HTR-8/SVneo (cell line): ENCODE results near the gene UGT2B17.
"Not testable (repeated sequence)": the region's sequence is repeated elsewhere in the genome, so short reads cannot be mapped to it uniquely, and the experiment has no call there.

Experiments used
- DNase-seq: peaks from one replicate; pipeline ENCODE4 v3.0.0; 2011; ENCODE audit warnings: low spot score, mixed read lengths; ENCODE audit not compliant: insufficient read length
- FAIRE-seq: peaks from 2 replicates; lab custom pipeline; 2011; peaks lifted over from hg19 to GRCh38; lab: Jason Lieb, UNC

Gene UGT2B17

DNA sequence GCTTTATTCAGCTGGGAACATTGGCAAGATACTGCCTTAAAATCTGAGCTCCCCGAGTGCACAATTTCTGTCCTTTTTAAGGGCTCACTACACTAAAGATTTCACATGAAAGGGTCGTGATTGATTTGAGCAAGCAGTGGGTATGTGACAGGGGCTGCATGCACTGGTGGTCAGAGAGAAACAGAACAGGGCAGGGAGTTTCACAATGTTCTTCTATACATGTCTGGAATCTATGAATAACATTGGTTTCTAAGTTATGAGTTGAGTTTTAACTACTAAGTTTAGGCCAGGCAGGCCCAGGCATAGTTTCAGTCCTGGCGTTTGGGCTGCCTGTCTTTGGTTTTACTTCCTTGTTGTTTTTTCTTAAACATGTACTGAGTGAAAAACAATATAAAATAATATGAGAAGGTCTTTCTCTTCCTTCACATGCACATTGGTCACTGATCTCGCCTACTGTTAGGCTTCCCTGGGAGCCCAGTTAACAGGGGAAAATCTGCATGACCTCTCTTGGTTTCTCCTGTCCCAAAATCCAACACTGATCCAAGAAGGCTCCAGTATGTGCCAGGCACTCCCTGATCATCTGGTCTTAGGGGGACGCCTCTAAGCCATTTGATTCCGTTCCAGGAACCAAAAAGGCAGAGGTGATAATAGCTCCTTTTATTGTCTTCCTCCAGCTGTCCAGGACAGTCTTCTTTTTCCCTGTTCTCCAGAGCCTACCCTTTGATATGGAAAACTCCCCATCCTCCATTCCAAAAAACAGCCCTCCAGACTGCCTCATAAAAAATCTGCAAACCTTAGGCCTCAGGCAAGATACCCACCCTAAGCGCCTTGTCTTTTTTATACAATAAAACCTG is at the start of gene UGT2B17:
Gene UGT2B17 (minus strand): TSS at position 51 of the 854 bp plus-strand sequence. CDS start 7,838 bp downstream, outside the sequence.
- DNase-seq (no peak), FAIRE-seq (no peak)

DNA sequence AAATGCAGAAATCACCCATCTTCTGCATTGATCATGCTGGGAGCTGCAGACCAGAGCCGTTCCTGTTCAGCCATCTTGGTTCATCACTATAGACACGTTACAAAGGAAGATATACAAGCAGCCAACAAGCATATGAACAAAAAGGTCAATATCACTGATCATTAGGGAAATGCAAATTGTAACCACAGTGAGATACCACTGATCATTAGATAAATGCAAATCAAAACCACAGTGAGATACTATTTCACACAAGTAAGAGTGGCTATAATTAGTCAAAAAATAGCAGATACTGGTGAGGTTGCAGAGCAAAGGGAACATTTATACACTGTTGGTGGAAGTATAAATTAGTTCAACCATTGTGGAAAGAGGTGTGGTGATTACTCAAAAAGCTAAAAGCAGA is 46.6 kb upstream of the UGT2B17 start:
- not testable (repeated sequence) for DNase-seq, FAIRE-seq

DNA sequence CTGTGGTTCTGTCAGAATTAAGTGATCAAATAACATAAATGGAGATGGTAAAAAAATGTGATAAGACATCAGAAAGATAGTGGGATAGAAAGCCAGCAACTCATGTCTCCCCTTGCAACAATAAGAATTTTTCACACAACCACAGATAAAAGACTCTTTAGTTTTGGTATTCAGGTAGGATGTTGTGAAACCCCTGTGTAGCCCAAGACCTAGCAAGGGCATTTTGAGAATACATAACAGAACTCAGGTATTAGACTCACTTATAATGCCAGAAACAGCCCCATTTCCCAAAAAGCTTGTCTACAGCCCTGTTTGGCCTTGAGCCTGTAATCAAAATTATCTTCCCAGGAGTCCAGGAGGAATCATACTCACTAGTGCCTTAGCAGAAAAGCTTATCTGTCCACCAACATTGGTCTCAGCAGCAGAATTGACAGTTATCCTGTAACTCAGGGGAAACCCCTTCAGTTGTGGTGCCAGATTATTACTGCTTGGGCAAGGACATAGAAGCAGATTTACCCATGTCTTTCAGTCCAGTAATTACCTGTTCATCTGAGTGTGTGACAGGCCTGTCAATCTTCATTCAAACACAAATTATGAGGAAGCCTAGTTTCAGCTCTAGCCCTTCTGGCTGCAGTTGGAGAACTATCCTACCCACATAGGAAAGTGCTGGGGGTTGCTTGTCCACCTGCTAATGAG is 41.0 kb upstream of the UGT2B17 start:
- DNase-seq: no peak
- no peak for FAIRE-seq

DNA sequence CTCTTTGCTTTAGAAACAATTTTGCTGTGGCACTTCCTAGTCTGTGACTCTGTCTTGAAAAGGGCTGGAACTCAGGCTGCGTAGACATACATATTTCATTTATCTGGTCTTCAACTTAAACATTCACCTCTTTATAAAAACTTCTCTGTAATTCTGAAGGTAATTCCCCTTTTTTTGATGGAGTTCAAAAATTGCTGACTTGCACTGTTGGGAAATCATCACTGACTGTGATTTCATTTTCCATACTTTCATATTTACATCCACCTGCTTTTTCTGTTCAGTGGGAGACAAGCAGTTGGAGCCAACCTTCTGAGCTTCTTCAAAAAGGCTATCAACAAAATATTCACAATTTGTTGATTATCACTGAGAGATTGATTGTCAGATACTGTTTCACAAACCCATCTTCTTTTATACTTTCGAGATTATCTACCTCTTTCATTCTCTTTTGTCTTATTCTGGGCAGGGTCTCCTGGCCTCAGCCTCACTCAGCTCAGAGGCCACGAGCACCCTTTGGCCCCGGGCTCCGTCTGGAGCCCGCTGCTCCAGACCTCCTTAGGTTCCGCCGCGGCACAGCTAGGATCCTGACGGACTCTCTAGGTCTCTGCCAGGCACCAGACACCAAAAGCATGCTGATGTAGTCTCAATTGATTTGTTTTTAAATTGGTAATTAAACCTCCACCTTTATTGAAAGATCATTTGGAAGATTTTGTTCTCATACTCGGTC is 39.7 kb upstream of the UGT2B17 start:
- FAIRE-seq (no peak), DNase-seq (no peak)

DNA sequence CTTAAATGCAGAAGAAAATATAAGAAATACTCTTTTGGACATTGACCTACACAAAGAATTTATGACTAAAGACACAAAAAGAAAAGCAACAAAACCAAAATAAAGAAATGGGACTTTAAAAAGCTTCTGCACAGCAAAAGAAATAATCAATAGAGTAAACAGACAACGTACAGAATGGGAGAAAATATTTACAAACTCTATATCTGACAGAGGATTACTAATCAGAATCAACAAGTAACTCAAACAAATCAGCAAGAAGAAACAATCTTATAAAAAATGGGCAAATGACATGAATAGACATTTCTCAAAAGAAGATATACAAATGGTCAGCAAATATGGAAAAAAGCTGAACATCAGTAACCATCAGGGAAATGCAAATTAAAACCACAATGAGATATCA is 37.6 kb upstream of the UGT2B17 start:
- no peak for DNase-seq
- no peak for FAIRE-seq

DNA sequence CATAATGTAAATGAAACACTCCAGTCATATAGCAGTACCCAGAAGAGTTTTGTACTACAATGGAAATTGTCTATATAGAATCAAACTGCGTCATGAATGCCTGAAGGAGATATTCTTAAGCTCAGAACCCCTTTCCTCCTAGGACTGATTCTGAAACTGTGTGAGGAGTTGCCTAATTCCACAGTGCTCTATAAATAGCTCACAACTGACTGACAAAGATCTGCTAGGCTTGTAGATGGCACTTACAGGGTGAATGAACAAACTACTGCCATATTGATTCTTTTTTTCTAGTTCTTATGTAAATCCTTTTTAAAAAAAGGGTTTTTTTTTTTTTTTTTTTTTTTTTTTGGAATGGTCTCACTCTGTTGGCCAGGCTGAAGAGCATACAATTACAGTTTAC is 30.1 kb upstream of the UGT2B17 start:
- FAIRE-seq (no peak), DNase-seq (no peak)

DNA sequence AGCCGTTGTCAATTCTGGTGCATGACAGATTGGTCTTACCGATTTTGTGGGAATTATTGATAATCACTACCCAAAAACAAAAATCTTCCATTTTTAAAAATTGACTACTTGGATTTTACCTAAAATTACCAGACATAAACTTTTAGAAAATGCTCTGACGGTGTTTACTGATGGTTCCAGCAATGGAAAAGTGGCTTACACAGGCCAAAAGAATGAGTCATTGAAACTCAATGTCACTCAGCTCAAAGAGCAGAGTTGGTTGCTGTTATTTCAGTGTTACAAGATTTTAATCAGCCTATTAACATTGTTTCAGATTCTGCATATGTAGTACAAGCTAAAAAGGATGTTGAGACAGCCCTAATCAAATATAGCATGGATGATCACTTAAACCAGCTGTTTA is 23.0 kb upstream of the UGT2B17 start:
- no peak for FAIRE-seq

DNA sequence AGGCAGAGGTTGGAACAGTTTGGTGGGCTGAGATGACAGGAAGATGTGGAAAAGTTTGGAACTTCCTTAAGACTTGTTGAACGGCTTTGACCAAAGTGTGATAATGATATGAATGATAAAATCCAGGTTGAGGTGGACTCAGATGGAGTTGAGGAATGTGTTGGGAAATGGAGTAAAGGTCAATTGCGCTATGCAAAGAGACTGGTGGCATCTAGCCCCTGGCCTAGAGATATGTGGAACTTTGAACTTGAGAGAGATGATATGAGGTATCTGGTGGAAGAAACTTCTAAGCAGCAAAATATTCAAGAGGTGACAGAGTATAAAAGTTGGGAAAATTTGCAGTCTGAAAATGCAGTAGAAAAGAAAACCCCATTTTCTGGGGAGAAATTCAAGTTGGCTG is 21.4 kb upstream of the UGT2B17 start:
- no peak for DNase-seq
- no peak for FAIRE-seq

More for the DNA sequence above, 23.0 kb upstream of the UGT2B17 start:
- no peak for DNase-seq

DNA sequence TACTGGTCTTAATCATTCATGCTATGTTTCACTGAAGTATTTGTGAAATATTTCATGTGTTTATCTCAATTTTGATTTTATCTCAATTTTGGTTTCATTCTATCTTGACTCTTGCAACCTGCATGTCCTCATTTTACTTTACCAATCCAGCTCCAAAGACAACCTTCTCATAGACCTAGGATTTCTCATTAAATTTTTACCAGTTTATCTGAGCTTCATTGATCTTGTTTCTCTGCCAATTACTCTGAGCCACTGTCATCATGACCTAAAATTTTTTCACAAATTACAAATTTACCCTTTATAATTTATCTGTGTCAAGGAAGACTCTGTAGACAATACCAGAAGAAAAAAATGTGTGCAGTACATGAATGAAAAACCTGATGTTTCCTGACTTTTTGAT is 18.6 kb upstream of the UGT2B17 start:
- DNase-seq (no peak), FAIRE-seq (no peak)

DNA sequence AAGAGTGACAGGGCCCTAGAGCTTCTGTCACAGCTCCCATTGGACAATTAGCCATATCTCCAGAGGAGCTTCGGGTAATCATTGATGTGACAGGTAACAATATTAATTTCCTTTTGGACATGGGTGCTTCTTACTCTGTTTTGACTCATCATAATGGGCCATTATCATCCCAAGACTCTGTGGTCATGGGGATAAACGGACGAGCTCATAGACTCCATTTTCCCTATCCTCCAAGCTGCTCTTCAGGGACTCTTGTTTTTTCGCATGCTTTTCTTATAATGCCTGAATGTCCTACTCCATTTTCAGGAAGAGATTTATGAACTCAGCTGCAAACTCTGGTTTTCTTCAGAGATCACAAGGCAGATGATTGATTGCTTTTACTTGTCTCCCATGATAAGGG is 17.0 kb upstream of the UGT2B17 start:
- FAIRE-seq (no peak), DNase-seq (no peak)

DNA sequence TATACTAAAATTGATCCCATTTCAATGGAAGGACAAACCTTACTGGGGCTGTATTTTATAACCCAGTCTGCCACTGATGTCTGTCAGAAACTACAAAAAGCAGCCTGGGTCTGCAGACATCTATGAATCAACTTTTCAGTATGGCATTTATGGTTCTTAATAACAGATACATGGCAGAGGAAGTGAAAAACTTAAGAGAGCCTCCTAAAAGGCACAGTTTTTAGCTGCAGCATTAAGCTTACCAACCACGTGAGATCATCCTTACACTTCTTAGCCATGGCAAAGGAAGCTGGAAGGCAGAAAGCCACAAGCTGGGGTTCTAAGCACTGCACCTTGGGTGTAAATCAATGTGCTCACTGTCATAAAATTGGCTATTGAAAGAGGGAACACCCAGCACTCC is 16.6 kb upstream of the UGT2B17 start:
- DNase-seq (no peak), FAIRE-seq (no peak)

DNA sequence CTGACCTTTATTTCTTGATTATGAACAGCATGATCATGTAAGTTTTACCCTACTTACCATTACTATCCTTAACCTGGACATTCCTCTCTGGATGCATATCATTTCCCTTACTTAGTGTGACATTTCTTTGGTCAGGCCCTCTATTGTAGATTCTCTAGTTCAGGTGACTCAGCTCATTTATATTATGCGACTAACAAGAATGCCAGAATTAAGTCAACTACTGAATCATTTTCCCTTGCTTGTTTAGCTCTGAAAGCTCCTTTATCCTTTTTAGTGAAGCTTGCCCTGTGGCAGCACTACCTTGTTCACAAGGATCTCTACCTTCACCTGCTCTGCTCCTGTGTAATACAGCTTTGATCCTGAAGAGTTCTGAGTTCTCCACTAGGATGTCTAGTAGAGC is 15.1 kb upstream of the UGT2B17 start:
- DNase-seq (no peak), FAIRE-seq (no peak)

DNA sequence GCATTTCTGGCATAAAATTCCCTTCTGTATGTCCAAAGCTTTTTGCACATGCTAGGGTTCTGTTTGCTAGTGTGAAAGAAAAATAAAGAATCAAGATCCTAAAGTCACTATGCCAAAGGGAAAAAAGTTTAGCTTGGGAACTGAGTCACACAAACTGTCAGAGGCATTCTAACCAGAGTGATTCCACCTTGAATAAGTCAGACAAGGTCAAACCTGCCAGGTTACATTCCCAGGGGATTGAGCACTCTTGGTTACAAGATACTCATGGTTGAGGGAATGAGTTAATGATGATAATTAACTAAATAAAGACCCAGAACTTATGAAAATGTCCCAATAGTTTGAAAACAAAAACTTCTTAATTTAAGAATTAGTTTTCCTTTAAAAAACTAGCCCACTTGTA is 13.7 kb upstream of the UGT2B17 start:
- FAIRE-seq (no peak), DNase-seq (no peak)

DNA sequence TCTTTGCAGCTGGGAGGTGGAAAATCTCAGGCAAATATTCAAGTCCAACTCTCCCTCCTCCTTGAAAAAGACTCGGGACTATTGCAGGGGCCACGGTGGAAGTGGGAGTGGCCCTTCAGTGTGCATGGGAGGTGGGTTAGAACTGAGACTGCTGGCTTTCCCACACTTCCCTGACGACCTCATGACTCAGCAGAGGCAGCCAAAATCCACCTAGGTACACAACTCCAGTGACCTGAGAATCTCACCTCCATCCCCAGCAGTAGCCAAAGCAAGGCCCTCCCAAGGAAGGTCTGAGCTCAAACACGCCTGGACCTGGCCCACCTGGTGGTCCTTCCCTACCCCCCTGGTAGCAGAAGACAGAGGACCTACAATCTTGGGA is 6.2 kb upstream of the UGT2B17 start:
- DNase-seq: no peak
- no peak for FAIRE-seq

DNA sequence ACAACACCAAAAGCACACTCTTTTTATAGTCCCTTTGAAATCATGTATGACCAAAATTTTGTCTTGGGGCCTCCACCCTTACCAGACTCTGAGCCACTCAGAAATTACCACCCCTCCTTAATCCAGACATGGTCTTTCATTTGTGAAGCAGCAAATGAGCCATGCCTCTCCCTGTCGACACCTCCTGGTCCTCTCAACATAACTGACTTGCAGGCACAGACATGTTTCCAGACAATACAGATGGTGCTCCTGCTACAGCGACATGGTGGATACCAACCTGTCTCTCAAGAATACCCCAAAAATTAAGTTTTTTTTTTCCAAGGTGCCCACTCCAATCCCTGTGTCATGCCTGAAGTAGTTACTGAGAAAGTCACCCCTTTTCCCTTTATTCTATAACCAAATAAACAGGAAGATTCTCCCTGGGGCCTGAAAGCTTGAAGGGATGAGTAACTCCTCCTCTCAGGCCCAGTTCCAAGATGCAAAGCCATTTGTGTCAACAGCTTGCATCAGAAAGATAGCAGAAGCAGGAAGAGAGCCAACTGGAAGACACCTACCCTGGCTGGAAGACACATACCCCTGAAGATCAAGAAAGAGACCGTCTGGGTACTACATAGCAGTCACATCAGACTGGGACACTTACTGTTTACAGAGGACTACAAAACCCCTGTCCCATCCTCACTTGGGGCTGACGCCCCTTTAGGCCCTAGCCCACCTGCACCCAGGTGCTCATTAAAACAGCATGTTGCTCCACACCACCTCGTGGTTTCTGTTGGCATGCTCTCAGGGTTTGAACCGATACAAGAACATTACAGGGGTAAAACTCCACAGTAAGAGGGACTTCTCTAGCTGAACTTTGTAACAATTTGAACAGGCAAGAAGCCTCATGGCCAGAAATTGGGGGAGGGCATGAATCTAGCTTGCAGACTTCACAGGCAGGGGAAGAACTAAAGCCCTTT is 5.5 kb upstream of the UGT2B17 start:
- DNase-seq: no peak
- no peak for FAIRE-seq

DNA sequence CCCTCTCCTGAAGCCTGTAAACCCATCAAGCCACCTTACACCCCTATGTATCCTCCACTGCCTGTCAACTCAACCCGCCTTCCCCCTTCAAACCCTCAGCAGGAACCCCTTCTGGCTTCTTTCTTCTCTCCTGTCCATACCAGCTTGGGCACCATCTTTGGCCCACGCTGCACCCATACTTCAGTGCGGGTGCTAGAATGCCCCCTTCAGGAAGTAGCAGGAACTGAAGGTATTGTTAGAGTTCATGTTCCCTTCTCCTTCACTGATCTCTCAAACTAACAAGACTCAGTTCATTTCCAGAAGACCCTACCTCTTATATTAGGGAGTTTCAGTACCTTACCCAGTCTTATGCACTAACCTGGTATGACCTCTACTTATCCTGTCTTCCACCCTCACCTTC is 1.5 kb upstream of the UGT2B17 start:
- DNase-seq: no peak
- no peak for FAIRE-seq

DNA sequence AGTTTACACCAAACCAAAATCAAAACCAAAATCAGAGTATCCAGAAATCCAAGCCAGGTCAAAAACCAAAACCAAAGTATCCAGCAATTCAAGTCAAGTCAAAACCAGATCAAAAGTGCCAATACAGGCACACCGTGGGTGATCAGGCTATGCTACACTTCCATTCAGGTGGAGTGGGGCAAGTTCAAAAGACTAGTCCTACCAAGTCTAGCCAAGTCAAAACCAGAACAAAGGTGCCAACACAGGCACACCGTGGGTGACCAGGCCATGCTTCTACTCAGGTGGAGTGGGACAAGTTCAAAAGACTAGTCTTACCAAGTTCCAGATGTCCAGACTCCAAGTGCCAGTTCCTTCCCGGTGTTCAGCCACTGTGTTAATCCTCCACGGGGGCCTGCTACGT is 486 bp downstream of the UGT2B17 start:
- FAIRE-seq, DNase-seq: not testable (repeated sequence)

DNA sequence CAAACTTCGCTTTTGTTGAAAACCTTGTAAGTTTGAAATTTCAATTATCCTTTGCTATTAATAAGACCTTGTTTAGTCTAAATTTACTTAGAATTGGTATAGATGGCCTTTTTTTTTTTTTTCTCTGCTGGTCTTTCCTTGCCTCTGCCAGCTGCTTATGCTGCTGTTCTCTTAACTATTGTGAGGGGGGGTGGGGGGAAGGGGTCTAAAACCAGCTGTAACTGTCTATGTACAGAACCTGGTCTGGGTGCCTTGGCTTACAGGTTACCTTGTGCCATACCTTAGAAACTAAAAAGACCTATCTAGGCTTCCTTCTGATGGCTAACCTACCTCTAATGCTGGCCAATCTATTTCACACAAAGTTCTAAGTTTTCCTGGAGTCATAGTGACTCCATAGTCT is 1.0 kb downstream of the UGT2B17 start:
- no peak for FAIRE-seq
- no peak for DNase-seq

DNA sequence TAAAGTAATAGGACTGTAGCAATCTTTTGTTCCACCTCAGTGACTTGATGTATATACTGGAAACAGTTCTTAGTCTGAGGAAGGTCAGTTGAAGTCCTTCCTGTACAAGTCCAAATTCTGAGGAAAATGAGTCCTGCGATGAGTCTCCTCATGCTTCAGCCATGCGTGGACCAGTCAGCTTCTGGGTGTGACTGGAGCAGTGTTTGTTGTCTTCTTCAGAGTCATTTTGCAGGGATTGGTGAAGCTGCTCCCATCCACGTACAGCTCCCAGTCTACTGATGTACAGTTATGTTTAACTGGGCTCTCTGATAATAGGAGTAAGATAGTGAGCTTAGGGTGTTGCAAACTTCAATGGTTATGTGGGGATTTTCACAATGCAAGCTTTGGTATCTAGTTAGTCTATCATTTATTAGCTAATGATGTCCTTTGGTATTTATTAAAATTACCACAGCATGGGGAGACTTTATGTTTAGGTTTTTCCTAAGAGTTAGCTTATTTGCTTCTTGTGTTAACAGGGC is 3.4 kb downstream of the UGT2B17 start:
- FAIRE-seq (no peak), DNase-seq (no peak)

DNA sequence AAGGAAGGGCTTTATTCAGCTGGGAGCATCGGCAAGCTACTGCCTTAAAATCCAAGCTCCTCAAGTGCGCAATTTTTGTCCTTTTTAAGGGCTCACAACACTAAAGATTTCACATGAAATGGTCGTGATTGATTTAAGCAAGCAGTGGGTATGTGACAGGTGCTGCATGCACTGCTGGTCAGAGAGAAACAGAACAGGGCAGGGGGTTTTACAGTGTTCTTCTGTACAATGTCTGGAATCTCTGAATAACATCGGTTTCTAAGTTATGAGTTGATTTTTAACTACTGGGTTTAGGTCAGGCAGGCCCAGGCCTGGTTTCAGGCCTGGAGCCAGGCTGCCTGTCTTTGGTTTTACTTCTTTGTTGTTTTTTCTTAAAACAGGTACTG is 6.0 kb downstream of the UGT2B17 start:
- no peak for DNase-seq
- FAIRE-seq: no peak
